Measurements from ENCODE around the gene DNAJB1. TPM values are rescaled to one million over a fixed set of nuclear protein-coding genes. Genes with fewer than 3 reads are reported as not detected.

DNAJB1 gene
- total and polyA plus RNA-seq, 2 of the 13 experiments (the other 11 are each of a cell fraction or from before 2014, with no cell fraction given): 87.5 to 97.3 TPM

- no peak for TF ChIP-seq TBX3 (IDR thresholded peaks at IDR 0.05; ENCODE audit: borderline replicate concordance)
- TF ChIP-seq KLF6 (CRISPR knock-in tag; IDR thresholded peaks at IDR 0.05): no peak
- no peak for TF ChIP-seq ZNF329 (CRISPR knock-in tag; IDR thresholded peaks at IDR 0.05; ENCODE audit: low read depth)
- TF ChIP-seq ZFAT (CRISPR knock-in tag; conservative IDR thresholded peaks at IDR 0.05): no peak
- TF ChIP-seq REL (CRISPR knock-in tag; conservative IDR thresholded peaks at IDR 0.05): no peak
- TF ChIP-seq ZNF749 (CRISPR knock-in tag; IDR thresholded peaks at IDR 0.05; ENCODE audit: borderline replicate concordance): no peak
- TF ChIP-seq MAZ (IDR thresholded peaks at IDR 0.05; ENCODE audit: borderline replicate concordance, low read depth, low read length): no peak
- TF ChIP-seq MAZ (CRISPR knock-in tag; IDR thresholded peaks at IDR 0.05; ENCODE audit: low read depth): no peak
- TF ChIP-seq ZBTB34 (CRISPR knock-in tag; IDR thresholded peaks at IDR 0.05): no peak
- TF ChIP-seq NCOA1 (CRISPR knock-in tag; IDR thresholded peaks at IDR 0.05): no peak
- TF ChIP-seq ZNF75D (CRISPR knock-in tag; IDR thresholded peaks at IDR 0.05; ENCODE audit: borderline replicate concordance): no peak
- TF ChIP-seq ZUFSP (CRISPR knock-in tag; IDR thresholded peaks at IDR 0.05; ENCODE audit: borderline replicate concordance): no peak
- no peak for TF ChIP-seq ZNF44 (CRISPR knock-in tag; IDR thresholded peaks at IDR 0.05)
- no peak for TF ChIP-seq CENPX (CRISPR knock-in tag; IDR thresholded peaks at IDR 0.05)
- TF ChIP-seq ZNF451 (CRISPR knock-in tag; IDR thresholded peaks at IDR 0.05): no peak
- TF ChIP-seq KLF12 (CRISPR knock-in tag; IDR thresholded peaks at IDR 0.05; ENCODE audit: borderline replicate concordance): no peak
- TF ChIP-seq ETV5 (CRISPR knock-in tag; IDR thresholded peaks at IDR 0.05; ENCODE audit: borderline replicate concordance): 0 out of 2 replicates have a peak, but pooled peaks have one; percentile 10
- TF ChIP-seq MED1 (CRISPR knock-in tag; IDR thresholded peaks at IDR 0.05): no peak
- 0 out of 2 replicates have a peak, but pooled peaks have one; percentile 42 for TF ChIP-seq SNAPC4 (CRISPR knock-in tag; IDR thresholded peaks at IDR 0.05)
- TF ChIP-seq TERF1 (CRISPR knock-in tag; IDR thresholded peaks at IDR 0.05): 0 out of 2 replicates have a peak, but pooled peaks have one; percentile 38
Observed at GRCh38 chr19:14505488-14506239, 12.5 kb downstream of the DNAJB1 start (continued).
